HG02571 (cell line): ENCODE results near the gene ATG13.
"Not testable (repeated sequence)": the region's sequence is repeated elsewhere in the genome, so short reads cannot be mapped to it uniquely, and the experiment has no call there.

Experiments
- ATAC-seq: cut with Tn5 transposase; IDR thresholded peaks from one replicate; pipeline ENCODE4 v1.9.1; 2021; ENCODE audit warnings: mild to moderate bottlenecking, moderate library complexity; ENCODE audit not compliant: unreplicated experiment

The ATG13 gene

GRCh38 chr11:46694607-46695006 is 77.3 kb downstream of the ATG13 start:
- ATAC-seq, result no peak

GRCh38 chr11:46695345-46696211 is 78.2 kb downstream of the ATG13 start:
- ATAC-seq, result no peak

- ATAC-seq, result no peak
Observed at GRCh38 chr11:46696212-46696558, 78.8 kb downstream of the ATG13 start.

- no peak for ATAC-seq
Observed at GRCh38 chr11:46697303-46697702, 80.0 kb downstream of the ATG13 start.

GRCh38 chr11:46697723-46698122 is 80.4 kb downstream of the ATG13 start:
- ATAC-seq, result no peak

GRCh38 chr11:46698597-46698996 is 81.2 kb downstream of the ATG13 start:
- ATAC-seq, result no peak

GRCh38 chr11:46700241-46701077 is 83.1 kb downstream of the ATG13 start, which contains the start of the genes ARHGAP1 and ZNF408:
ARHGAP1 (minus strand) TSS chr11:46700619; CDS start chr11:46696107, 4,512 bp downstream.
ZNF408 (plus strand) TSS chr11:46701031; CDS start chr11:46701048, 17 bp downstream.
- peak; percentile 87 for ATAC-seq

GRCh38 chr11:46701078-46701654 is 83.8 kb downstream of the ATG13 start:
- no peak for ATAC-seq

- no peak for ATAC-seq
Observed at GRCh38 chr11:46705070-46705688, 87.8 kb downstream of the ATG13 start.

- no peak for ATAC-seq
Observed at GRCh38 chr11:46706886-46707285, 89.5 kb downstream of the ATG13 start.

GRCh38 chr11:46709351-46709750 is 92.0 kb downstream of the ATG13 start:
- ATAC-seq, result not testable (repeated sequence)

GRCh38 chr11:46710821-46711269 is 93.5 kb downstream of the ATG13 start:
- ATAC-seq, result no peak

- ATAC-seq, result no peak
Observed at GRCh38 chr11:46711303-46711702, 94.0 kb downstream of the ATG13 start.

GRCh38 chr11:46712874-46713576 is 95.7 kb downstream of the ATG13 start:
- no peak for ATAC-seq

- not testable (repeated sequence) for ATAC-seq
Observed at GRCh38 chr11:46717825-46718154, 100.4 kb downstream of the ATG13 start.

GRCh38 chr11:46718155-46719019 is 101.0 kb downstream of the ATG13 start:
- no peak for ATAC-seq

GRCh38 chr11:46719048-46719542 is 101.7 kb downstream of the ATG13 start, which contains the start of gene F2:
F2 (plus strand) TSS chr11:46719213; CDS start chr11:46719236, 23 bp downstream.
- no peak for ATAC-seq

GRCh38 chr11:46719543-46720218 is 102.3 kb downstream of the ATG13 start:
- no peak for ATAC-seq

- no peak for ATAC-seq
Observed at GRCh38 chr11:46721286-46721685, 103.9 kb downstream of the ATG13 start.
